Measurements from ENCODE around the gene CXCL11. TPM values are rescaled to one million over a fixed set of nuclear protein-coding genes. Genes with fewer than 3 reads are reported as not detected.

CXCL11 gene
- total and polyA plus RNA-seq, 2 donors (not counting 1 experiment from before 2014, with no cell fraction given): not detected

GRCh38 chr4:76083386-76083988 lies 47.6 kb upstream of the CXCL11 start:
- Histone ChIP-seq H2AFZ (ENCODE audit: insufficient read depth, low read depth, low read length, poor library complexity, severe bottlenecking) (no peak overlapping the region), H3K27me3 (replicated peaks in 1 of 4; ENCODE audit: control extremely low read depth in 1 of 4, control insufficient read depth in 3 of 4, insufficient read depth in 4 of 4, low read length in 3 of 4) (peaks cover 0 to 2% (median 0%) of the 10 kb centered on the region in 4 experiments), H3K9me3 (ENCODE audit: control extremely low read depth in 1 of 3, control insufficient read depth in 2 of 3, insufficient read depth in 1 of 3, low read length in 2 of 3) (no peaks in the 10 kb centered on the region), H3K36me3 (replicated peaks in 1 of 2; ENCODE audit: control extremely low read depth in 1 of 2, control insufficient read depth in 1 of 2, extremely low read depth in 1 of 2, insufficient read depth in 2 of 2, low read length in 1 of 2) (no peaks in the 10 kb centered on the region), H3K4me1 (ENCODE audit: control insufficient read depth in 2 of 2, insufficient read depth in 2 of 2, low read length in 2 of 2) (no peaks in the 10 kb centered on the region), H3K4me2 (replicated peaks; ENCODE audit: low read depth, low read length, poor library complexity, severe bottlenecking) (no peak overlapping the region), H3K27ac (ENCODE audit: low read length in 2 of 2) (no peak overlapping the region), H3K4me3 (ENCODE audit: control extremely low read depth in 1 of 5, extremely low read depth in 1 of 5, insufficient read depth in 1 of 5, low read depth in 2 of 5, low read length in 4 of 5) (no peak overlapping the region), H3K79me2 (ENCODE audit: control insufficient read depth, insufficient read depth, low read length) (no peaks in the 10 kb centered on the region), H4K20me1 (ENCODE audit: control insufficient read depth, insufficient read depth, low read length, poor library complexity, severe bottlenecking) (no peaks in the 10 kb centered on the region), H3K9ac (ENCODE audit: low read length) (no peak overlapping the region)
- Mint-ChIP-seq H3K9me3 (ENCODE audit: insufficient read depth) (no peaks in the 10 kb centered on the region), H3K27ac (no peak overlapping the region), H3K4me3 (no peak overlapping the region), H3K4me1 (no peaks in the 10 kb centered on the region), H3K27me3 (peaks cover 18% of the 10 kb centered on the region)
- ChIA-PET CTCF (interaction anchor here (1.0 to 2.3 kb wide), 2 partner anchors 88 to 188 kb away, joined by 6 to 9 read pairs; no protein-coding TSS in a partner anchor), POLR2A (interaction anchor here (0.6 kb wide), 1 partner anchor 145 kb away, joined by 3 read pairs; no protein-coding TSS in a partner anchor)
- ATAC-seq (ENCODE audit: low read depth) (no peak), DNase-seq (no peak)
- TF ChIP-seq CTCF (IDR thresholded peaks at IDR 0.05) (no peak), EZH2 (IDR thresholded peaks at IDR 0.05; ENCODE audit: borderline replicate concordance, insufficient read depth, low read depth, low read length, poor library complexity, severe bottlenecking) (no peak)
- WGBS (ENCODE audit: insufficient coverage): no CpG with 5 or more reads among the region's 3 CpGs
- intact Hi-C loops (cut with micrococcal nuclease): no loop called here

GRCh38 chr4:76078033-76078613 lies 42.3 kb upstream of the CXCL11 start:
- WGBS (ENCODE audit: insufficient coverage): 100% methylated on average over 1 of the region's 4 CpGs
- no peaks in the 10 kb centered on the region for H3K9me3 ChIP-seq (ENCODE audit: control extremely low read depth in 1 of 3, control insufficient read depth in 2 of 3, insufficient read depth in 1 of 3, low read length in 2 of 3)
- ATAC-seq (ENCODE audit: low read depth) (no peak), DNase-seq (no peak)
- no peak overlapping the region for H3K4me3 Mint-ChIP-seq
- peaks cover 0 to 5% (median 0%) of the 10 kb centered on the region in 4 experiments for H3K27me3 ChIP-seq (replicated peaks in 1 of 4; ENCODE audit: control extremely low read depth in 1 of 4, control insufficient read depth in 3 of 4, insufficient read depth in 4 of 4, low read length in 3 of 4)
- H3K27ac Mint-ChIP-seq: no peak overlapping the region
- H3K36me3 ChIP-seq (replicated peaks in 1 of 2; ENCODE audit: control extremely low read depth in 1 of 2, control insufficient read depth in 1 of 2, extremely low read depth in 1 of 2, insufficient read depth in 2 of 2, low read length in 1 of 2): no peaks in the 10 kb centered on the region
- POLR2A ChIA-PET: no interaction called here
- no peak overlapping the region for H3K27ac ChIP-seq (ENCODE audit: low read length in 2 of 2)
- H3K4me2 ChIP-seq (replicated peaks; ENCODE audit: low read depth, low read length, poor library complexity, severe bottlenecking): no peak overlapping the region
- no peaks in the 10 kb centered on the region for H4K20me1 ChIP-seq (ENCODE audit: control insufficient read depth, insufficient read depth, low read length, poor library complexity, severe bottlenecking)
- H3K27me3 Mint-ChIP-seq: peaks cover 27% of the 10 kb centered on the region
- no peaks in the 10 kb centered on the region for H3K79me2 ChIP-seq (ENCODE audit: control insufficient read depth, insufficient read depth, low read length)
- H3K4me3 ChIP-seq (ENCODE audit: control extremely low read depth in 1 of 5, extremely low read depth in 1 of 5, insufficient read depth in 1 of 5, low read depth in 2 of 5, low read length in 4 of 5): no peak overlapping the region
- H3K9me3 Mint-ChIP-seq (ENCODE audit: insufficient read depth): no peaks in the 10 kb centered on the region
- intact Hi-C loops (cut with micrococcal nuclease): no loop called here
- no peak for TF ChIP-seq CTCF (IDR thresholded peaks at IDR 0.05)
- TF ChIP-seq EZH2 (IDR thresholded peaks at IDR 0.05; ENCODE audit: borderline replicate concordance, insufficient read depth, low read depth, low read length, poor library complexity, severe bottlenecking): no peak
- no peak overlapping the region for H2AFZ ChIP-seq (ENCODE audit: insufficient read depth, low read depth, low read length, poor library complexity, severe bottlenecking)
- no peak overlapping the region for H3K9ac ChIP-seq (ENCODE audit: low read length)
- CTCF ChIA-PET: interaction anchor here (0.6 to 0.9 kb wide), 5 partner anchors 9 to 86 kb away, joined by 3 to 4 read pairs (median 3); no protein-coding TSS in a partner anchor
- H3K4me1 ChIP-seq (ENCODE audit: control insufficient read depth in 2 of 2, insufficient read depth in 2 of 2, low read length in 2 of 2): no peaks in the 10 kb centered on the region
- no peaks in the 10 kb centered on the region for H3K4me1 Mint-ChIP-seq

Data from B cell (primary cell).